Transverse colon (tissue), 4 donors: ENCODE results near the gene MAGEB3.

ENCODE experiments used
- CTCF ChIP-seq, 5 experiments: fragments of 200-600 bp in 3 of 5; fragments of 450-650 bp in 2 of 5; sonication (generic) in 3 of 5; IDR thresholded peaks; 1 replicate in 2 of 5; 2 replicates in 3 of 5; pipeline ENCODE4 v1.5.1; 2016 to 2017; ENCODE audit warnings: antibody characterized with exemption in 5 of 5, inconsistent platforms in 3 of 5, mild to moderate bottlenecking in 2 of 5, moderate library complexity in 1 of 5
- EP300 ChIP-seq: sonication (generic); formaldehyde crosslinking; IDR thresholded peaks from one replicate; pipeline ENCODE4 v1.6.1; 2017; ENCODE audit warnings: antibody characterized with exemption, low read depth
- POLR2AphosphoS5 ChIP-seq, 3 donors: sonication (generic); formaldehyde crosslinking; IDR thresholded peaks; one replicate each; pipeline ENCODE4 v1.6.1; 2016; ENCODE audit warnings: antibody characterized with exemption in 3 of 3

DNA sequence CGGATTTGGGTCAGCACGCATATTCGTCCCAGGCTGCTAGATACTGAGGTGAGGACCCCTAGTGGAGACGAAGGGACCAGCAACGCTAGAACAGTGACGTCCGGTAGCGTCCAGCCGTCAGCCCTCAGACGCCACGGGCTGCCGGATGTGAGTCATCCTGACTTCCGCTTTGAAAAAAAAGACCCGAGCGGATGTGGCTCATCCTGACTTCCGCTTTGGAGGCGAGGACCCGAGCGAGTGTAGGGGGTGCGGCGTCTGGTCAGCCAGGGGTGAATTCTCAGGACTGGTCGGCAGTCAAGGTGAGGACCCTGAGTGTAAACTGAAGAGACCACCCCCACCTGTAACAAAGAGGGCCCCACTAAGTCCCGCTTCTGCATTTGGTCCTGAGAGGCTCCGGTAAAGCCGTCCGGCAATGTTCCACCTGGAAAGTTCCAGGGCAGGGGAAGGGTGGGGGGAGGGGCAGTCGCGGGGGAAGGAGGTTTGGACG lies 15.1 kb upstream of the MAGEB3 start, which contains the start of gene MAGEB2:
- TF ChIP-seq CTCF (IDR thresholded peaks at IDR 0.05) (no peak), POLR2AphosphoS5 (IDR thresholded peaks at IDR 0.05) (no peak), EP300 (no peak)
